Activated CD4-positive, alpha-beta memory T cell treated with anti-CD3 and anti-CD28 coated beads, Interleukin-2, amount 10 ng/mL, durations not matched to agents 7 days and 5 days (primary cell): ENCODE measurements around the gene ENTPD1. TPM values are rescaled to one million over a fixed set of nuclear protein-coding genes. Genes with fewer than 3 reads are reported as not detected.
"Not testable (repeated sequence)": the region's sequence is repeated elsewhere in the genome, so short reads cannot be mapped to it uniquely, and the experiment has no call there.

Source experiments
- CTCF ChIA-PET: fragments of 350-600 bp; sonication (Branson Sonifier 250); formaldehyde crosslinking; loops from one replicate; lab custom pipeline; 2021; ENCODE audit warnings: antibody characterized with exemption, inconsistent platforms; lab: Charles Lee
- POLR2A ChIA-PET: fragments of 350-600 bp; sonication (Branson Sonifier 250); formaldehyde crosslinking; loops from one replicate; lab custom pipeline; 2021; ENCODE audit warnings: antibody characterized with exemption; lab: Charles Lee
- DNase-seq: peaks from one replicate; pipeline ENCODE4 v3.0.0-alpha.2; 2020
- H3K27ac Mint-ChIP-seq: one replicate; pipeline ENCODE4 v1.8.0; 2021; ENCODE audit warnings: mild to moderate bottlenecking, mixed read lengths
- H3K27me3 Mint-ChIP-seq: one replicate; pipeline ENCODE4 v1.8.0; 2021; ENCODE audit warnings: mixed read lengths
- H3K36me3 Mint-ChIP-seq: one replicate; pipeline ENCODE4 v1.8.0; 2021; ENCODE audit warnings: low read depth, mixed read lengths
- H3K4me1 Mint-ChIP-seq: one replicate; pipeline ENCODE4 v1.8.0; 2021; ENCODE audit warnings: mixed read lengths
- H3K4me3 Mint-ChIP-seq: one replicate; pipeline ENCODE4 v1.8.0; 2021; ENCODE audit warnings: mild to moderate bottlenecking, mixed read lengths
- H3K9me3 Mint-ChIP-seq: one replicate; pipeline ENCODE4 v1.8.0; 2021; ENCODE audit warnings: mixed read lengths
- total RNA-seq, 2 experiments: library from RNA; stranded (reverse); gene quantifications; one replicate each; pipeline ENCODE4 v1.2.3, GENCODE V29; 2021

ENTPD1 gene
- total RNA-seq, 2 experiments from 2014 or later, result 29.7 to 33.3 TPM

- no peaks in the 10 kb centered on the region for H3K9me3 Mint-ChIP-seq
- peaks cover 5% of the 10 kb centered on the region for H3K4me1 Mint-ChIP-seq
- no peak for DNase-seq
- ChIA-PET POLR2A (no interaction called here), CTCF (interaction anchor here (1.0 kb wide), 1 partner anchor 16 kb away, joined by 3 read pairs; no protein-coding TSS in a partner anchor)
- H3K4me3 Mint-ChIP-seq, result no peak overlapping the region
- H3K27ac Mint-ChIP-seq, result no peak overlapping the region
- H3K27me3 Mint-ChIP-seq, result no peaks in the 10 kb centered on the region
- H3K36me3 Mint-ChIP-seq, result peaks cover 11% of the 10 kb centered on the region
Observed at GRCh38 chr10:95881316-95881715, 125.4 kb downstream of the ENTPD1 start.

GRCh38 chr10:95889830-95890229, 133.9 kb downstream of the ENTPD1 start:
- H3K9me3 Mint-ChIP-seq, result no peaks in the 10 kb centered on the region
- no peaks in the 10 kb centered on the region for H3K27me3 Mint-ChIP-seq
- no peaks in the 10 kb centered on the region for H3K4me1 Mint-ChIP-seq
- DNase-seq, result no peak
- H3K4me3 Mint-ChIP-seq, result no peak overlapping the region
- ChIA-PET POLR2A (interaction anchor here (1.0 kb wide), 1 partner anchor 53 kb away, joined by 3 read pairs; no protein-coding TSS in a partner anchor), CTCF (interaction anchor here (0.8 to 1.8 kb wide), 2 partner anchors 25 to 196 kb away, joined by 3 to 6 read pairs; partner anchors contain the start of gene TCTN3)
- H3K36me3 Mint-ChIP-seq, result peaks cover 24% of the 10 kb centered on the region
- H3K27ac Mint-ChIP-seq, result no peak overlapping the region

GRCh38 chr10:95896071-95896850, 140.3 kb downstream of the ENTPD1 start:
- Mint-ChIP-seq H3K36me3 (peaks cover 37% of the 10 kb centered on the region), H3K27ac (no peak overlapping the region), H3K9me3 (no peaks in the 10 kb centered on the region), H3K4me1 (no peaks in the 10 kb centered on the region), H3K27me3 (no peaks in the 10 kb centered on the region), H3K4me3 (no peak overlapping the region)
- CTCF ChIA-PET, result no interaction called here
- POLR2A ChIA-PET, result interaction anchor here (1.5 kb wide), 1 partner anchor 11 kb away, joined by 3 read pairs; no protein-coding TSS in a partner anchor
- no peak for DNase-seq

GRCh38 chr10:95905897-95906580, 150.1 kb downstream of the ENTPD1 start:
- not testable (repeated sequence) for H3K4me3 Mint-ChIP-seq
- CTCF ChIA-PET, result interaction anchor here (0.6 to 2.3 kb wide), 3 partner anchors 41 to 623 kb away, joined by 3 to 26 read pairs (median 5); partner anchors contain the start of gene TCTN3

GRCh38 chr10:95906677-95907455, 150.9 kb downstream of the ENTPD1 start:
- ChIA-PET POLR2A (interaction anchor here (0.7 to 2.3 kb wide), 9 partner anchors 8 to 223 kb away, joined by 3 to 12 read pairs (median 4); partner anchors contain the start of genes TCTN3 and ZNF518A), CTCF (interaction anchor here (0.8 to 2.3 kb wide), 6 partner anchors 8 to 213 kb away, joined by 3 to 26 read pairs (median 5); partner anchors contain the start of gene TCTN3)
- DNase-seq, result peak; percentile 49
- H3K4me3 Mint-ChIP-seq, result peak overlapping the region; percentile 87
- peaks cover 15% of the 10 kb centered on the region for H3K4me1 Mint-ChIP-seq
- H3K27me3 Mint-ChIP-seq, result peaks cover 10% of the 10 kb centered on the region
- H3K9me3 Mint-ChIP-seq, result no peaks in the 10 kb centered on the region
- peak overlapping the region; percentile 72 for H3K27ac Mint-ChIP-seq
- peaks cover 3% of the 10 kb centered on the region for H3K36me3 Mint-ChIP-seq

More at GRCh38 chr10:95905897-95906580, 150.1 kb downstream of the ENTPD1 start:
- peaks cover 15% of the 10 kb centered on the region for H3K4me1 Mint-ChIP-seq
- not testable (repeated sequence) for H3K36me3 Mint-ChIP-seq, H3K27ac Mint-ChIP-seq, H3K27me3 Mint-ChIP-seq, H3K9me3 Mint-ChIP-seq, DNase-seq
- POLR2A ChIA-PET, result interaction anchor here (0.7 to 2.3 kb wide), 5 partner anchors 8 to 224 kb away, joined by 3 to 12 read pairs (median 5); partner anchors contain the start of gene ZNF518A

GRCh38 chr10:95907456-95908253, 151.7 kb downstream of the ENTPD1 start, which contains the start of gene CC2D2B:
Gene CC2D2B, plus strand, starts transcription at chr10:95907975. Its CDS starts 3,349 bp downstream, at chr10:95911324.
- POLR2A ChIA-PET, result interaction anchor here (0.7 to 2.3 kb wide), 9 partner anchors 9 to 222 kb away, joined by 3 to 12 read pairs (median 4); partner anchors contain the start of genes TCTN3 and ZNF518A
- no peaks in the 10 kb centered on the region for H3K36me3 Mint-ChIP-seq
- peaks cover 14% of the 10 kb centered on the region for H3K27me3 Mint-ChIP-seq
- peaks cover 15% of the 10 kb centered on the region for H3K4me1 Mint-ChIP-seq
- CTCF ChIA-PET, result interaction anchor here (0.8 to 2.3 kb wide), 6 partner anchors 9 to 214 kb away, joined by 3 to 26 read pairs (median 5); partner anchors contain the start of gene TCTN3
- no peaks in the 10 kb centered on the region for H3K9me3 Mint-ChIP-seq
- H3K27ac Mint-ChIP-seq, result peak within 1 kb of the TSS; percentile 76
- peak; percentile 70 for DNase-seq
- H3K4me3 Mint-ChIP-seq, result peak within 1 kb of the TSS; percentile 87

- Mint-ChIP-seq H3K36me3 (no peaks in the 10 kb centered on the region), H3K27ac (no peak overlapping the region), H3K4me3 (peak overlapping the region; percentile 87), H3K9me3 (no peaks in the 10 kb centered on the region), H3K27me3 (peaks cover 19% of the 10 kb centered on the region), H3K4me1 (peaks cover 15% of the 10 kb centered on the region)
- DNase-seq, result no peak
- ChIA-PET CTCF (interaction anchor here (1.3 to 2.3 kb wide), 3 partner anchors 55 to 214 kb away, joined by 5 to 26 read pairs (median 6); partner anchors contain the start of gene TCTN3), POLR2A (interaction anchor here (0.7 to 2.3 kb wide), 4 partner anchors 67 to 222 kb away, joined by 3 to 12 read pairs (median 6); partner anchors contain the start of genes TCTN3 and ZNF518A)
Observed at GRCh38 chr10:95908450-95908849, 152.5 kb downstream of the ENTPD1 start.

GRCh38 chr10:95909561-95909960, 153.6 kb downstream of the ENTPD1 start:
- ChIA-PET CTCF (no interaction called here), POLR2A (no interaction called here)
- Mint-ChIP-seq H3K9me3 (no peaks in the 10 kb centered on the region), H3K4me3 (no peak overlapping the region), H3K36me3 (no peaks in the 10 kb centered on the region), H3K27me3 (peaks cover 29% of the 10 kb centered on the region), H3K27ac (no peak overlapping the region), H3K4me1 (peaks cover 15% of the 10 kb centered on the region)
- no peak for DNase-seq

GRCh38 chr10:95916039-95916438, 160.1 kb downstream of the ENTPD1 start:
- not testable (repeated sequence) for H3K36me3 Mint-ChIP-seq
- H3K27me3 Mint-ChIP-seq, result peaks cover 49% of the 10 kb centered on the region

More at GRCh38 chr10:95916039-95916438, 160.1 kb downstream of the ENTPD1 start:
- POLR2A ChIA-PET, H3K4me3 Mint-ChIP-seq, DNase-seq, H3K27ac Mint-ChIP-seq, CTCF ChIA-PET, H3K4me1 Mint-ChIP-seq, H3K9me3 Mint-ChIP-seq: not testable (repeated sequence)
